Gastrocnemius medialis (tissue), 4 donors: ENCODE results near the gene PPARGC1A. TPM values are rescaled to one million over a fixed set of nuclear protein-coding genes. Genes with fewer than 3 reads are reported as not detected.

ENCODE experiments used
- ATAC-seq, 2 donors: fragments of 150-250 bp; one replicate each; pipeline ENCODE4 v1.9.1; 2016
- DNase-seq, 2 donors: peaks; one replicate each; pipeline ENCODE4 v3.0.0-alpha.2; 2019
- H3K27ac ChIP-seq, 4 donors: fragments of 200-600 bp; sonication (generic); 1 replicate in 1 of 4; 2 replicates in 3 of 4; pipeline ENCODE4 v1.5.1; 2016 to 2018; ENCODE audit warnings: mild to moderate bottlenecking in 2 of 4, moderate library complexity in 1 of 4
- H3K27me3 ChIP-seq, 3 donors: fragments of 200-600 bp; sonication (generic) in 2 of 3; 1 replicate in 1 of 3; 2 replicates in 2 of 3; pipeline versions ENCODE4 v1.5.1 to v1.6.0; 2016 to 2019; ENCODE audit warnings: mild to moderate bottlenecking in 1 of 3, moderate library complexity in 1 of 3
- H3K36me3 ChIP-seq, 2 donors: fragments of 200-600 bp; sonication (generic) in 1 of 2; one replicate each; pipeline ENCODE4 v1.5.1; 2017 to 2018
- H3K4me1 ChIP-seq, 2 donors: fragments of 200-600 bp; sonication (generic) in 1 of 2; one replicate each; pipeline ENCODE4 v1.5.1; 2016 to 2017; ENCODE audit warnings: mild to moderate bottlenecking in 2 of 2
- H3K4me3 ChIP-seq, 4 donors: fragments of 200-600 bp; sonication (generic) in 3 of 4; 1 replicate in 1 of 4; 2 replicates in 3 of 4; pipeline ENCODE4 v1.5.1; 2016 to 2019; ENCODE audit warnings: mild to moderate bottlenecking in 2 of 4
- H3K9me3 ChIP-seq, 3 donors: fragments of 200-600 bp; sonication (generic) in 2 of 3; 1 replicate in 1 of 3; 2 replicates in 2 of 3; pipeline ENCODE4 v1.5.1; 2016 to 2019
- POLR2A ChIP-seq, 2 donors: fragments of 450-650 bp; IDR thresholded peaks; one replicate each; pipeline ENCODE4 v1.6.1; 2017; ENCODE audit warnings: antibody characterized with exemption in 2 of 2, mild to moderate bottlenecking in 2 of 2, moderate library complexity in 2 of 2
- in situ Hi-C, 4 donors: fragments of 200-750 bp; cut with MboI; loops; one replicate each; pipeline versions ENCODE4 v1.15.0 to v1.8.0; 2017; ENCODE audit warnings: low sequenced_read_pairs in 4 of 4
- intact Hi-C: fragments of 100-400 bp; cut with DNase I; formaldehyde crosslinking; loops from one replicate; pipeline ENCODE4 v1.15.1; 2023; ENCODE audit warnings: low total_unique reads
- total RNA-seq, 4 donors: library from RNA; depleted of rRNA; stranded (reverse); fragments of >200 nt; gene quantifications; one replicate each; pipeline versions ENCODE4 v1.1.0 to v1.2.3, GENCODE V29; 2016
- TF ChIP-seq, protein P1 (sequence below), 5 experiments: fragments of 450-650 bp in 3 of 5; fragments of 200-600 bp in 2 of 5; sonication (generic) in 2 of 5; IDR thresholded peaks in 4 of 5; conservative IDR thresholded peaks in 1 of 5; 1 replicate in 4 of 5; 2 replicates in 1 of 5; pipeline ENCODE4 v1.5.1; 2016 to 2019; ENCODE audit warnings: antibody characterized with exemption in 5 of 5, mild to moderate bottlenecking in 3 of 5, moderate library complexity in 3 of 5

The PPARGC1A gene
- total RNA-seq, 4 donors from 2014 or later, result 30.6 to 68.9 (median 52.3) TPM

DNA sequence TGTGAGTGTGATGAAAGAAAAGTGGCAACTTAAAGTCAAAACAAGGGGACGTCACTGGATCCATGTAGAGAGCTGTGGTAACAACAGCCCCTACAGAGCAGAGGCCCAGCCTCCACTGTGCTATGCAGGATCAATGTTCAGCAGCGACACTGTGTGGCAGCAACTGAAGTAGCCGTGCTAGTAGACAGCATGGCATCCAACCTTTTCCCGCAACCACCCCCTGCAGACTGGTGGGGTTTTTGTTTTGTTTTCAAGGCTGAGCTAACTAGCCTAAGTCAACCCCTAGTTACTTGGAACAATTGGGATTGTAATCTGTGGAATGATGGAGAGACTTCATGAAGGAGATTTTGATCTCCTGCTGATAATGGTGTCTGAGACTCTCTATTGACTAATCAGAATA lies 44.4 kb upstream of the PPARGC1A start:
- no peak overlapping the region for H3K4me3 ChIP-seq
- in situ Hi-C loops (loop anchor here in 2 of 4 donors (5.0 to 25.0 kb wide), 3 partner anchors 57 to 547 kb away; no protein-coding TSS in a partner anchor), intact Hi-C loops (loop anchor here (5.0 to 10.0 kb wide), 4 partner anchors 313 to 651 kb away; partner anchors contain the start of gene DHX15)
- peaks cover 29 to 69% of the 10 kb centered on the region in 2 donors for H3K4me1 ChIP-seq
- peak overlapping the region; percentile 83 to 92 (median 90) for H3K27ac ChIP-seq
- H3K27me3 ChIP-seq, result no peaks in the 10 kb centered on the region
- no peaks in the 10 kb centered on the region for H3K36me3 ChIP-seq
- ATAC-seq (peak in 1 of 2 donors; percentile 4), DNase-seq (peak in 1 of 2 donors; percentile 55)
- no peaks in the 10 kb centered on the region for H3K9me3 ChIP-seq
- TF ChIP-seq, protein P1, sequence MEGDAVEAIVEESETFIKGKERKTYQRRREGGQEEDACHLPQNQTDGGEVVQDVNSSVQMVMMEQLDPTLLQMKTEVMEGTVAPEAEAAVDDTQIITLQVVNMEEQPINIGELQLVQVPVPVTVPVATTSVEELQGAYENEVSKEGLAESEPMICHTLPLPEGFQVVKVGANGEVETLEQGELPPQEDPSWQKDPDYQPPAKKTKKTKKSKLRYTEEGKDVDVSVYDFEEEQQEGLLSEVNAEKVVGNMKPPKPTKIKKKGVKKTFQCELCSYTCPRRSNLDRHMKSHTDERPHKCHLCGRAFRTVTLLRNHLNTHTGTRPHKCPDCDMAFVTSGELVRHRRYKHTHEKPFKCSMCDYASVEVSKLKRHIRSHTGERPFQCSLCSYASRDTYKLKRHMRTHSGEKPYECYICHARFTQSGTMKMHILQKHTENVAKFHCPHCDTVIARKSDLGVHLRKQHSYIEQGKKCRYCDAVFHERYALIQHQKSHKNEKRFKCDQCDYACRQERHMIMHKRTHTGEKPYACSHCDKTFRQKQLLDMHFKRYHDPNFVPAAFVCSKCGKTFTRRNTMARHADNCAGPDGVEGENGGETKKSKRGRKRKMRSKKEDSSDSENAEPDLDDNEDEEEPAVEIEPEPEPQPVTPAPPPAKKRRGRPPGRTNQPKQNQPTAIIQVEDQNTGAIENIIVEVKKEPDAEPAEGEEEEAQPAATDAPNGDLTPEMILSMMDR (IDR thresholded peaks at IDR 0.05 in 4 of 5, conservative IDR thresholded peaks at IDR 0.05 in 1 of 5), result peak in 2 of 5 experiments; percentile 25 to 37
- TF ChIP-seq POLR2A (IDR thresholded peaks at IDR 0.05), result no peak

DNA sequence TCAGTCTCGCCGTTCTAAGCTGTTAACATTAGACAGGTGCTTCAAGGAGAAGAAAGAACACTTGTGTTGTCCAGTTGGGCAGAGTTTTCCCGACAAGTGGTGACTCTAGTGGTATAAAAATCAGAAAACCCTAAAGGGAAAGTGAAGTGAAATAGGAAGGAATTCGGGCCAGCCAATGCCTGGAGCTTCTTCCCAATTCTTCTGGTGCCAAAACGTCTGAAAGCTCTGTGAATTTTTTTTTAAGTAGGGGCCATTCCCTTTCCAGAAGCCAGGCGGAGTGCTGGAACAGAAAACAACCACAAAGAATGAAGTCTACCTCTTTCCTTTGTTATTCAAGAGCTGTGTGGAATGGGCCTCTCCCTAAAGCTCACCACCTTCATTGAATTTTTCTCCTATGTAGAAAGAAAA lies 43.1 kb upstream of the PPARGC1A start:
- TF ChIP-seq, protein P1 (IDR thresholded peaks at IDR 0.05 in 4 of 5, conservative IDR thresholded peaks at IDR 0.05 in 1 of 5), result peak in 4 of 5 experiments; percentile 17 to 39 (median 24)
- TF ChIP-seq POLR2A (IDR thresholded peaks at IDR 0.05), result no peak
- ATAC-seq (no peak), DNase-seq (no peak)
- Histone ChIP-seq H3K27ac (peak overlapping the region; percentile 83 to 92 (median 90)), H3K36me3 (no peaks in the 10 kb centered on the region), H3K4me3 (no peak overlapping the region), H3K9me3 (no peaks in the 10 kb centered on the region), H3K4me1 (peaks cover 29 to 65% of the 10 kb centered on the region in 2 donors), H3K27me3 (no peaks in the 10 kb centered on the region)
- in situ Hi-C loops, result loop anchor here in 2 of 4 donors (5.0 to 25.0 kb wide), 3 partner anchors 56 to 546 kb away; no protein-coding TSS in a partner anchor
- intact Hi-C loops, result loop anchor here (5.0 to 10.0 kb wide), 4 partner anchors 314 to 652 kb away; partner anchors contain the start of gene DHX15

DNA sequence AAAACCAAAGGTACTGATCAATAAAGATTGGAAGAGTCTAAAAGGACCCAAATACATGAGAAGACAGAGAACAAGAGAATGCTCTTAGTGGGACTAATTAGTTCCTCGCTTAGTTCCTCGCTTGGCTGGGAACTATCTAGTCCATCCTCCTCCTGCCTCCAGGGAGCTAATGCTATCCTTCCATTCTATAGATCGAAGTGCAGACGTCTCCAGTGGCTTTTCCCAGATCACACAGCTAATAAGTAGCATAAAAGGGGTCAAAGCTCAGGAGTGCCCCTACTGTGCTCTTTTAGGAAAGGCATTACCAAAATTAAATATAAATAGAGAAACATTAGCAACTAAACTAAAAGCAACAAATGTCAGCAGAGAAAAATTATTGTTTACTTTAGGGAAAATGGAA lies 42.3 kb upstream of the PPARGC1A start:
- intact Hi-C loops (loop anchor here (5.0 to 10.0 kb wide), 4 partner anchors 315 to 653 kb away; partner anchors contain the start of gene DHX15), in situ Hi-C loops (loop anchor here in 2 of 4 donors (5.0 to 25.0 kb wide), 3 partner anchors 55 to 545 kb away; no protein-coding TSS in a partner anchor)
- no peak for ATAC-seq
- peaks cover 29 to 64% of the 10 kb centered on the region in 2 donors for H3K4me1 ChIP-seq
- H3K36me3 ChIP-seq, result no peaks in the 10 kb centered on the region
- H3K4me3 ChIP-seq, result no peak overlapping the region
- DNase-seq, result no peak
- peak overlapping the region; percentile 83 to 92 (median 90) for H3K27ac ChIP-seq
- no peak for TF ChIP-seq POLR2A (IDR thresholded peaks at IDR 0.05)
- TF ChIP-seq, protein P1 (IDR thresholded peaks at IDR 0.05 in 4 of 5, conservative IDR thresholded peaks at IDR 0.05 in 1 of 5), result no peak
- no peaks in the 10 kb centered on the region for H3K27me3 ChIP-seq
- no peaks in the 10 kb centered on the region for H3K9me3 ChIP-seq

DNA sequence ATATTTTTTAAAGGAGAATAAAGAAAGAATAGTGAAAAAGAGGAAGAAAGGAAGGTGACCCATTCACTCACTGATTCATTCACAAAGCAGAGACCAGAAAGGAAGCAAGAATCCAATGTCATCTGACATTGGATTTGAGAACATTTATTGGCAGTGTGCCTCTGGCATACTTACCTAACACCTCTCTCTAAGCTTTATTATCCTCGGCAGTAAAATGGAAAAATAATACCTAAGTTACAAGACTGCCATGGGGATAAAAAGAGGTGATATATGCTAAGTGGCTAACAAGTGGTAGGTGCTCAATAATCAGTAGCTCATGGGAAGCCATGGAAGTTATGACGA lies 41.6 kb upstream of the PPARGC1A start:
- Histone ChIP-seq H3K27me3 (no peaks in the 10 kb centered on the region), H3K27ac (peak overlapping the region; percentile 83 to 92 (median 90)), H3K4me3 (peak overlapping the region in 3 of 4 donors; percentile 2 to 17 (median 15)), H3K36me3 (no peaks in the 10 kb centered on the region), H3K4me1 (peaks cover 29 to 57% of the 10 kb centered on the region in 2 donors), H3K9me3 (no peaks in the 10 kb centered on the region)
- DNase-seq (no peak), ATAC-seq (peak; percentile 22 to 26)
- in situ Hi-C loops (loop anchor here in 2 of 4 donors (5.0 to 25.0 kb wide), 3 partner anchors 54 to 544 kb away; no protein-coding TSS in a partner anchor), intact Hi-C loops (loop anchor here (2.0 to 10.0 kb wide), 5 partner anchors 51 to 653 kb away; partner anchors contain the start of gene DHX15)
- TF ChIP-seq POLR2A (IDR thresholded peaks at IDR 0.05), result no peak
- TF ChIP-seq, protein P1 (IDR thresholded peaks at IDR 0.05 in 4 of 5, conservative IDR thresholded peaks at IDR 0.05 in 1 of 5), result no peak
